ENCODE data around the gene TMX4.

DNA sequence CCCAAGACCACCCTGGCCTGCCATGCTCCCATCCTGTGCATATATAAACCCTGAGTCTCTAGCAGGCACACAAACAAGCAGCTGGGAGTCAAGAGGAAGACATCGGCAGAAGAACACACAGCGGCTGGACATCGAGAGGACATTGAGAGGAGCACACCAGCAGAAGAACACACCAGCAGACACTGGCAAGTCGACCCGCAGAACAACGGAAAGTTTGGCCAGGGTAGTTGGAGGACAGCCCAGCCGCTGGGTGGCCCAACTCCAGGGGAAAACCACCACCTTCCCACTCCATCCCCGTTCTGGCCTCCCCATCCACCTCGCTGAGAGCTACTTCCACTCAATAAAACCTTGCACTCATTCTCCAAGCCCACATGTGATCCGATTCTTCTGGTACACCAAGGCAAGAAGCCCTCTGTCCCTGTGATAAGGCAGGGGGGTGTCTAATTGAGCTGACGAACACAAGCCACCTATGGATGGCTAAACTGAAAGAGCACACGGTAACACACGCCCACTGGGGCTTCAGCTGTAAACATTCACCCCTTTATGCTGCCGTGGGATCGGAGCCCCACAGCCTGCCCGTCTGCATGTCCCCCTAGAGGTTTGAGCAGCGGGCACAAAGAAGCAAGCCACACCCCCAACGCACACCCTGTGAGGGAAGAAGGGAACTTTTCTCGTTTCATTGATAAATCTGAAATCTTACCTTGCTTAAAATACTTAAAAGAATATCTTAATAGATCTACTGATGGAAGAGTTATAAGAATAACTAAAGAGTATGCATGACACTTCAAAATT is 13.8 kb downstream of the TMX4 start:
- TF ChIP-seq CTCF (IDR thresholded peaks at IDR 0.05) (no peak), POLR2A (IDR thresholded peaks at IDR 0.05) (no peak), EP300 (IDR thresholded peaks at IDR 0.05) (no peak)

All from tibial nerve (tissue), 4 donors.